Body of pancreas (tissue), 4 donors: ENCODE data around the gene TMEM171. TPM values are rescaled to one million over a fixed set of nuclear protein-coding genes. Genes with fewer than 3 reads are reported as not detected.
A peak's percentile ranks its signal among the peaks of the same experiment; 100 is the strongest.

ENCODE experiments used
- ATAC-seq: fragments of 150-250 bp; one replicate; pipeline ENCODE4 v1.9.1; 2016
- DNase-seq, 4 donors: peaks; one replicate each; pipeline ENCODE4 v3.0.0-alpha.2; 2019
- H3K27ac ChIP-seq, 4 donors: fragments of 200-600 bp; sonication (generic); 1 replicate in 3 of 4; 2 replicates in 1 of 4; pipeline versions ENCODE4 v1.5.1 to v1.6.1; 2016 to 2019; ENCODE audit warnings: mild to moderate bottlenecking in 1 of 4, mixed read lengths in 1 of 4, moderate library complexity in 1 of 4
- H3K27me3 ChIP-seq, 2 donors: fragments of 200-600 bp; sonication (generic); one replicate each; pipeline ENCODE4 v1.6.0; 2016; ENCODE audit warnings: mild to moderate bottlenecking in 1 of 2
- H3K36me3 ChIP-seq, 2 donors: fragments of 200-600 bp; sonication (generic); replicated peaks in 1 of 2; 2 replicates each; pipeline ENCODE4 v1.5.1; 2016; ENCODE audit warnings: low read depth in 2 of 2; ENCODE audit not compliant: insufficient read depth in 1 of 2
- H3K4me1 ChIP-seq: fragments of 200-600 bp; sonication (generic); one replicate; pipeline ENCODE4 v1.6.0; 2016
- H3K4me3 ChIP-seq, 2 donors: fragments of 200-600 bp; sonication (generic); 1 replicate in 1 of 2; 2 replicates in 1 of 2; pipeline ENCODE4 v1.5.1; 2016 to 2019
- H3K9me3 ChIP-seq, 3 donors: fragments of 200-600 bp; sonication (generic); 1 replicate in 2 of 3; 2 replicates in 1 of 3; pipeline ENCODE4 v1.5.1; 2016
- CTCF ChIP-seq, 7 experiments: fragments of 450-650 bp in 4 of 7; fragments of 200-600 bp in 3 of 7; sonication (generic) in 3 of 7; IDR thresholded peaks; one replicate each; pipeline ENCODE4 v1.5.1; 2016 to 2019; ENCODE audit warnings: antibody characterized with exemption in 7 of 7
- POLR2A ChIP-seq, 3 donors: fragments of 450-650 bp; IDR thresholded peaks; one replicate each; pipeline ENCODE4 v1.6.1; 2016; ENCODE audit warnings: antibody characterized with exemption in 3 of 3, mild to moderate bottlenecking in 2 of 3
- WGBS, 2 donors: methylation state at CpG; one replicate each; pipeline ENCODE4 v1.1.5; 2017; 5-methylcytosine and 5-hydroxymethylcytosine counted together
- intact Hi-C: fragments of 100-400 bp; cut with DNase I; formaldehyde crosslinking; loops from one replicate; pipeline ENCODE4 v1.15.1; 2023
- total RNA-seq, 2 donors: library from RNA; depleted of rRNA; stranded (reverse); fragments of >200 nt; gene quantifications; one replicate each; pipeline ENCODE4 v1.1.0, GENCODE V29; 2016

TMEM171 gene
- total RNA-seq, 2 donors from 2014 or later, result 1.8 TPM; not detected in 1

GRCh38 chr5:73135429-73136054 lies 15.2 kb downstream of the TMEM171 start:
- Histone ChIP-seq H3K36me3 (no peaks in the 10 kb centered on the region), H3K4me1 (peaks cover 10% of the 10 kb centered on the region), H3K9me3 (no peaks in the 10 kb centered on the region), H3K4me3 (no peak overlapping the region), H3K27me3 (no peaks in the 10 kb centered on the region), H3K27ac (no peak overlapping the region)
- TF ChIP-seq CTCF (IDR thresholded peaks at IDR 0.05), result peak in 4 of 7 experiments; percentile 15 to 42 (median 24)
- no peak for TF ChIP-seq POLR2A (IDR thresholded peaks at IDR 0.05)
- DNase-seq, result peak in 1 of 4 donors; percentile 35
- intact Hi-C loops, result no loop called here
- no peak for ATAC-seq
- WGBS, 2 donors, result 32 to 52% methylated on average over 5 to 6 of the region's 6 CpGs

GRCh38 chr5:73136055-73136562 lies 15.7 kb downstream of the TMEM171 start:
- peaks cover 10% of the 10 kb centered on the region for H3K4me1 ChIP-seq
- H3K27me3 ChIP-seq, result no peaks in the 10 kb centered on the region
- H3K27ac ChIP-seq, result no peak overlapping the region
- no peaks in the 10 kb centered on the region for H3K36me3 ChIP-seq
- 64 to 66% methylated on average over 11 to 15 of the region's 15 CpGs for WGBS, 2 donors
- H3K9me3 ChIP-seq, result no peaks in the 10 kb centered on the region
- TF ChIP-seq POLR2A (IDR thresholded peaks at IDR 0.05) (no peak), CTCF (IDR thresholded peaks at IDR 0.05) (no peak)
- no peak overlapping the region for H3K4me3 ChIP-seq
- ATAC-seq (no peak), DNase-seq (no peak)
- intact Hi-C loops, result no loop called here

- 58 to 78% methylated on average over 7 to 10 of the region's 10 CpGs for WGBS, 2 donors
- ATAC-seq, result peak; percentile 33
- intact Hi-C loops, result no loop called here
- H3K9me3 ChIP-seq, result no peaks in the 10 kb centered on the region
- H3K4me3 ChIP-seq, result no peak overlapping the region
- peak in 1 of 4 donors; percentile 33 for DNase-seq
- no peak overlapping the region for H3K27ac ChIP-seq
- H3K36me3 ChIP-seq, result no peaks in the 10 kb centered on the region
- no peak for TF ChIP-seq POLR2A (IDR thresholded peaks at IDR 0.05)
- TF ChIP-seq CTCF (IDR thresholded peaks at IDR 0.05), result no peak
- H3K4me1 ChIP-seq, result no peaks in the 10 kb centered on the region
- H3K27me3 ChIP-seq, result no peaks in the 10 kb centered on the region
Observed at GRCh38 chr5:73137563-73138530, 17.5 kb downstream of the TMEM171 start.

- Histone ChIP-seq H3K27ac (no peak overlapping the region), H3K4me1 (no peaks in the 10 kb centered on the region), H3K9me3 (no peaks in the 10 kb centered on the region), H3K4me3 (no peak overlapping the region), H3K27me3 (no peaks in the 10 kb centered on the region), H3K36me3 (no peaks in the 10 kb centered on the region)
- intact Hi-C loops, result no loop called here
- ATAC-seq (no peak), DNase-seq (no peak)
- TF ChIP-seq CTCF (IDR thresholded peaks at IDR 0.05), result no peak
- WGBS, 2 donors, result 75 to 80% methylated on average over 3 of the region's 3 CpGs
Observed at GRCh38 chr5:73139485-73139884, 19.1 kb downstream of the TMEM171 start.
